Naive thymus-derived CD8-positive, alpha-beta T cell (primary cell): ENCODE data around the gene TPPP. TPM values are rescaled to one million over a fixed set of nuclear protein-coding genes. Genes with fewer than 3 reads are reported as not detected.
A peak's percentile ranks its signal among the peaks of the same experiment; 100 is the strongest.

Experiments used
- ATAC-seq, 2 donors: fragments of 150-1000 bp; cut with Tn5 transposase in 1 of 2; sonication (Bioruptor Pico), chemical (Tn5 transposase) in 1 of 2; 1 replicate in 1 of 2; 2 replicates in 1 of 2; pipeline ENCODE4 v1.10.0; 2021; ENCODE audit warnings: mild to moderate bottlenecking in 2 of 2, moderate library complexity in 2 of 2
- POLR2A ChIA-PET: fragments of 350-600 bp; sonication (Branson Sonifier 250); formaldehyde crosslinking; loops from one replicate; lab custom pipeline; 2021; ENCODE audit warnings: antibody characterized with exemption; lab: Charles Lee
- DNase-seq, 10 donors: peaks; one replicate each; pipeline versions ENCODE4 v3.0.0 to v3.0.0-alpha.2; 2020 to 2022
- H3K27ac Mint-ChIP-seq, 10 donors: one replicate each; pipeline ENCODE4 v1.8.0; 2020 to 2022; ENCODE audit warnings: mild to moderate bottlenecking in 10 of 10, mixed read lengths in 10 of 10, moderate library complexity in 4 of 10, inconsistent platforms in 1 of 10
- H3K27me3 Mint-ChIP-seq, 5 donors: one replicate each; pipeline ENCODE4 v1.8.0; 2021 to 2022; ENCODE audit warnings: mixed read lengths in 5 of 5
- H3K36me3 Mint-ChIP-seq, 3 donors: one replicate each; pipeline ENCODE4 v1.8.0; 2020 to 2022; ENCODE audit warnings: mixed read lengths in 3 of 3, mild to moderate bottlenecking in 2 of 3, inconsistent platforms in 1 of 3
- H3K4me1 Mint-ChIP-seq, 4 donors: one replicate each; pipeline ENCODE4 v1.8.0; 2021 to 2022; ENCODE audit warnings: mixed read lengths in 4 of 4
- H3K4me3 Mint-ChIP-seq, 10 donors: one replicate each; pipeline ENCODE4 v1.8.0; 2020 to 2022; ENCODE audit warnings: mild to moderate bottlenecking in 10 of 10, mixed read lengths in 10 of 10, moderate library complexity in 6 of 10, inconsistent platforms in 1 of 10
- H3K9me3 Mint-ChIP-seq, 9 donors: one replicate each; pipeline ENCODE4 v1.8.0; 2020 to 2022; ENCODE audit warnings: mixed read lengths in 9 of 9, mild to moderate bottlenecking in 3 of 9, inconsistent platforms in 1 of 9, moderate library complexity in 1 of 9
- polyA plus RNA-seq, 3 donors: library from polyadenylated mRNA; unstranded; fragments of 300-500 nt; fragmentation: Illumina TruSeq; gene quantifications; one replicate each; pipeline ENCODE4 v1.2.3, GENCODE V29; 2021
- total RNA-seq, 8 experiments: library from RNA in 2 of 8; stranded (reverse) in 2 of 8; gene quantifications; one replicate each; pipeline ENCODE4 v1.2.3 and lab custom pipeline; 2021 to 2026

Gene TPPP
- total and polyA plus RNA-seq, 5 experiments from 2014 or later = 0.16 to 0.49 (median 0.25) TPM; not detected in 2

DNA sequence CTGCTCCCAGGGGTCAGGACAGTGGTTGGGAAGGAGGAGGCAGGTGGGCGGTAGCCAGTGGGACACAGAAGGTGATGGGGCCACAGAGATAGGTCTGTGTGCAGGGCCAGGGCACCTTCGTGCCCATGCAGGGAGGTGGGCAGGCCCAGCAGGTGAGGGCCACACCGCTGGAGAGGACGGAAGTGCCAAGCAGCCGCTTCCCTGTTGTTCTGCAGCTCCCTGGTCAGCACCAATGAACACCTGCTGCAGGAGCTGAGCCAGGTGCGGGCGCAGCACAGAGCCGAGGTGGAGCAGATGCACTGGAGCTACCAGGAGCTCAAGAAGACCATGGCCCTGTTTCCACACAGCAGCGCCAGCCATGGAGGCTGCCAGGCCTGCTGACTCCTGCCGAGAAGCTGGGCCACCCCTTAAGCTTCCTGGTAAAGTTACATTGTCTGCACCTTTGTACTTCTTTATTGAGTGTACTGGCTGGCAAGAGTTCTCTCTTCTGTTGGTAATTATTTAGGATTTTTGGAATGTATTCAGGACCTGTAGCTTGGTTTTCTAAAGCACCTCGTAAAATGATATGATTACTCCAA is 40.3 kb downstream of the TPPP start:
- H3K4me1 Mint-ChIP-seq = no peaks in the 10 kb centered on the region
- DNase-seq (no peak), ATAC-seq (no peak)
- POLR2A ChIA-PET = no interaction called here
- peaks cover 8 to 39% (median 11%) of the 10 kb centered on the region in 3 donors for H3K36me3 Mint-ChIP-seq
- no peaks in the 10 kb centered on the region for H3K27me3 Mint-ChIP-seq
- H3K4me3 Mint-ChIP-seq = no peak overlapping the region
- H3K9me3 Mint-ChIP-seq = no peaks in the 10 kb centered on the region
- peak overlapping the region in 1 of 10 donors; percentile 42 for H3K27ac Mint-ChIP-seq

DNA sequence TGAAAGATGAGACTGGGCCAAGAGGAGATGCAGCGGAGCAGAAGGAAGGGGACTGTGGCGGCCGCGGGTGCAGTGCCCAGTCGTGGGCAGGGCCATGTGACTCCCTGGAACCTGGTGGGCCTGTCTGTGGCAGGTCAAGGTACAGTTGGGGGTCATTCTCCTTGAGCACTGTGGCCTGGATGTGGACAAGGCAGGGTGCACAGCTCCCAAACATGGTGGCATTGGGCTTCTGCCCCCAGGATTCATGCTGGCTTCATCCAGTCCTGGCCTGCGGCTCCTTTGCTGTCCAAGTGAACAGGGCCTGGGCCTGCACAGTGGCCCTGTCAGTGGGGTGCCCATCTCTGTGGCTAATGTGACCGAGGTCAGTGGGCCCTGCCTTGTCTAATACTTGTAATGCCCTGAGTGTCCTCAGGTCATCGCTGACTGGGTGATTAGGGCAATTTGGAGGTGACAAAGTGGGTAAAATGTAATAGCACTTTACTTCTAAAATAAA is 41.1 kb downstream of the TPPP start:
- no peaks in the 10 kb centered on the region for H3K9me3 Mint-ChIP-seq
- peak overlapping the region in 1 of 10 donors; percentile 10 for H3K27ac Mint-ChIP-seq
- H3K36me3 Mint-ChIP-seq = peaks cover 3 to 33% (median 5%) of the 10 kb centered on the region in 3 donors
- POLR2A ChIA-PET = no interaction called here
- DNase-seq = no peak
- H3K4me1 Mint-ChIP-seq = no peaks in the 10 kb centered on the region
- no peak for ATAC-seq
- H3K4me3 Mint-ChIP-seq = no peak overlapping the region
- H3K27me3 Mint-ChIP-seq = no peaks in the 10 kb centered on the region

DNA sequence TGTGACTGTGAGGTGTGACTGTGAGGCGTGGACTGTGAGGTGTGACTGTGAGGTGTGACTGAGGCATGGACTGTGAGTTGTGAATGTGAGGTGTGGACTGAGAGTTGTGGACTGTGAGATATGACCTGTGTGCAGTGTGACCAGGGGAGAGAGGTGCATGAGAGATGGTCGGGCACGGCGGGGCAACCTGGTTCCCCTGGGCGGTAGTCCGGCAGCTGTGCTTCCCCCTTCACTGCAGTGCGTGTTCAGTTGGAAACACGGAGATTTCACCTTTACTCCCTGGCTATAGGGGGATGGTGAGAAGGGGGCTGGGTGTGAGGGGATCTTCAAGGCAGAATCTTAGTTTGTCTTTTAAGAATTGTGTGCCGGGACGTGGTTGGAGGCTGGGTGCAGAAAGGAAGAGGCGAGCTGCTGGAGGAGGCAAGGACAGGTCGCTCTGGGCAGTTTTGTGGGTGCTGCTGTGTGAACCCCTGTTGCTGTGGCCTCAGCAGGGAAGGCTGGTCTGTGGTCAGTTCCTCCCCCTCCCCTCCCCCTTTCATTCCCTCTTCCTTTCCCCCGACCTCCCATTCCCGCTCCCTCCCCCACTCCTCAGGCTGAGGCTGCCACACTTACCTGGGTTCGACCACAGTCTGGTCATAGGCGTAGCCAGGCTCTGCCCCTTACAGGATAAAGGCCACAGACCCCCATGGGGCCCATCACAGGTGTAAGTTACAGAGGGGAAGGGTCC is 41.7 kb downstream of the TPPP start:
- POLR2A ChIA-PET = no interaction called here
- DNase-seq (no peak), ATAC-seq (no peak)
- H3K4me1 Mint-ChIP-seq = no peaks in the 10 kb centered on the region
- H3K27me3 Mint-ChIP-seq = no peaks in the 10 kb centered on the region
- H3K9me3 Mint-ChIP-seq = no peaks in the 10 kb centered on the region
- no peak overlapping the region for H3K4me3 Mint-ChIP-seq
- H3K27ac Mint-ChIP-seq = no peak overlapping the region
- peaks cover 3 to 30% (median 3%) of the 10 kb centered on the region in 3 donors for H3K36me3 Mint-ChIP-seq

DNA sequence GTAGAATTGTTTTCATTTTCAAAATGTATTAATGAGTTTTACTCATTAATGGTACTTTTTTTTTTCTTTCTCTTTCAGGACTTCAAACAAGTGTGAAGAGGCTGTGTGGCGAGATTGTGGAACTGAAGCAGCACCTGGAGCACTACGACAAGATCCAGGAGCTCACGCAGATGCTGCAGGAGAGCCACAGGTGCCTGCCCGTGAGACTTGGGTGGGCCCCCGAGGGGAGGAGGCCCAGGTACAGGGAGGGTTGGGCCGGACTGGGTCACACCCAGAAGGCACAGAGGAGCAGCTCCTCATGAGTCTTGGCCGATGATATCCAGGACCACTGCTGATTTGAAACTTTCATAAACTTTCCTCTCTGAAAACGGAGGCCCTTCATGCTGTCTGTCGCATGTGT is 45.4 kb downstream of the TPPP start:
- H3K36me3 Mint-ChIP-seq = peaks cover 0 to 32% (median 3%) of the 10 kb centered on the region in 3 donors
- POLR2A ChIA-PET = no interaction called here

DNA sequence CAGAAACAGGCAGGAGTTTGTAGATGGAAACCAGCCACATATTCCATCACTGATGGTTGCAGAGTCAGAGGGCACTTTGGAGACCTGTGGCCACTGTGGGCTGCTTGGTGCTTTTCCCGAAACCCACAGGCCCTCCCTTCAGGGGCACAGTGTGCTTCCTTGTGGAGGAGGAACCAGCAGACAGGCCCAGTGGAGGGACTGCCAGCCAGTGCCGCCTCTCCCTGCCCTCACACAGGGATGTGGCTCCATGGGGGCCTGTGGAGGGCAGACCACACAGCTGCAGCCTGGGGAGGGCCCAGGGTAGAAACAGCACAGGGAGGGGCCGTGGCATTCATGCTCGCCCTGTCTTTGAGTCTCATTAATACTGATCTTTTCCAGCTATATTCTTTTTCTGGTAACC is 45.8 kb downstream of the TPPP start:
- peaks cover 0 to 31% (median 0%) of the 10 kb centered on the region in 3 donors for H3K36me3 Mint-ChIP-seq
- POLR2A ChIA-PET = no interaction called here
- H3K4me1 Mint-ChIP-seq = peaks cover 0 to 3% (median 1%) of the 10 kb centered on the region in 4 donors
- H3K27ac Mint-ChIP-seq = no peak overlapping the region
- no peaks in the 10 kb centered on the region for H3K27me3 Mint-ChIP-seq
- H3K9me3 Mint-ChIP-seq = no peaks in the 10 kb centered on the region
- H3K4me3 Mint-ChIP-seq = no peak overlapping the region
- no peak for DNase-seq
- ATAC-seq = no peak

More for the DNA sequence above, 45.4 kb downstream of the TPPP start:
- ATAC-seq (no peak), DNase-seq (no peak)
- H3K4me3 Mint-ChIP-seq = no peak overlapping the region
- peaks cover 0 to 3% (median 1%) of the 10 kb centered on the region in 4 donors for H3K4me1 Mint-ChIP-seq
- H3K27ac Mint-ChIP-seq = no peak overlapping the region
- no peaks in the 10 kb centered on the region for H3K27me3 Mint-ChIP-seq
- H3K9me3 Mint-ChIP-seq = no peaks in the 10 kb centered on the region

DNA sequence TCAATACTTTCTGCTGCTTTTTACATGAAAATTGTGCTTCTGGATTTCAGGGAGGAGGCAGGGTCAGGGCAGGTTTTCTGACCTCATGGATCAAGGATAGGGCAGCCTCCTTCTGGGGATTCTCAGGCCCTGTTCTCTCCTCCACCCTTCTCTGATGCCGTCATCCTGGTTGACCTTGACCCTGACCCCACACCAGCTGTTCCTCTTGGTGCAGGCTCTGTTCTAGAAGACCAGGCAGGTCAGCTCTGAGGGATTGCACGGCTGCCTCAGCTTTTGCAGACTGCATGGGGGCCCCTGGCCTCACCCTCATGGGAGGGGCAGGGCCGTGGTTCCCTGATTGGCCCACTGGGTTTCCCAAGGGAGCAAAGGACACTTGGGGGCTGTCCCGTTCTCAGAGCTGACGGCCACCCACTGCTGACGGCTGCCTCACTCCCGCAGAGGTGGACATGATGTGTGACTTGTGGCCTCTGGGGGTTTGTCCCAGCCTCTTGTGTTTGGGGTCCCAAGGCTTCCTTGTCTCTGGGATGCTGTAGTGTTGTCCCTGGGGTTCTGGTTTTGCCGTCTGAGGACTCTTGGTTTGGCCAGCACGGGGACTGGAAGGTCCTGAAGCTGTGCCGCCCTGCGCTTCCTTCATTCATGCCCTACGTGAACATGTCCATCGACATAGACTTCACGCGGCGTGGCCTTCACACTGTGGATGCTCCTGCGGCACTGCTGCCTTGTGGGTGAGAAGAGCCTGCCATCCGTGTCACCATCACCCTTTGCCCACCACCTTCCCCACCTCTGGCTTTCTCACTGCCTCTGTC is 46.6 kb downstream of the TPPP start:
- H3K36me3 Mint-ChIP-seq = peaks cover 0 to 32% (median 0%) of the 10 kb centered on the region in 3 donors
- peak overlapping the region in 2 of 10 donors; percentile 33 for H3K27ac Mint-ChIP-seq
- peak overlapping the region in 1 of 10 donors; percentile 6 for H3K4me3 Mint-ChIP-seq
- DNase-seq (no peak), ATAC-seq (no peak)
- no peaks in the 10 kb centered on the region for H3K27me3 Mint-ChIP-seq
- H3K9me3 Mint-ChIP-seq = no peaks in the 10 kb centered on the region
- POLR2A ChIA-PET = no interaction called here
- peaks cover 0 to 3% (median 1%) of the 10 kb centered on the region in 4 donors for H3K4me1 Mint-ChIP-seq

DNA sequence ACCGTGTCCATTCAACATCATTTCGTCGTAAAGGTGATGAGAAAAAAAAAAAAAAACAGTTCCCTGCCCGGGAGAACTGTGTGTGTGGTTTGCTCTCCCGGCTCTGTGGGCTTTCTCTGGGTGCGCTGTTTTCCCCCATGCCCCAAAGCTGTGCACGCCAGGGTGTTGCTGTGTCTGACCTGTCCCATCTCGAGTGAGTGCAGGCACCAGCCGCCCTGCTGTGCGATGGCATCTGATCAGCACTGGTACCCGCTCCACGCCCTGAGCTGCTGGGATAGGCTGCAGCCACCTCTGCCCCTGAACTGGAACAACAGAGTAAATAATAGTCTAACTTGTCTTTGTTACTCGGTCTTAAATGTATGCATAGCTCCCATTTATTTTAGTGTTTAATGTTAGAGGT is 47.7 kb downstream of the TPPP start:
- Mint-ChIP-seq H3K4me1 (peaks cover 0 to 3% (median 1%) of the 10 kb centered on the region in 4 donors), H3K4me3 (no peak overlapping the region), H3K27me3 (no peaks in the 10 kb centered on the region), H3K9me3 (no peaks in the 10 kb centered on the region), H3K27ac (no peak overlapping the region), H3K36me3 (peaks cover 0 to 43% (median 0%) of the 10 kb centered on the region in 3 donors)
- DNase-seq (no peak), ATAC-seq (no peak)
- POLR2A ChIA-PET = no interaction called here

DNA sequence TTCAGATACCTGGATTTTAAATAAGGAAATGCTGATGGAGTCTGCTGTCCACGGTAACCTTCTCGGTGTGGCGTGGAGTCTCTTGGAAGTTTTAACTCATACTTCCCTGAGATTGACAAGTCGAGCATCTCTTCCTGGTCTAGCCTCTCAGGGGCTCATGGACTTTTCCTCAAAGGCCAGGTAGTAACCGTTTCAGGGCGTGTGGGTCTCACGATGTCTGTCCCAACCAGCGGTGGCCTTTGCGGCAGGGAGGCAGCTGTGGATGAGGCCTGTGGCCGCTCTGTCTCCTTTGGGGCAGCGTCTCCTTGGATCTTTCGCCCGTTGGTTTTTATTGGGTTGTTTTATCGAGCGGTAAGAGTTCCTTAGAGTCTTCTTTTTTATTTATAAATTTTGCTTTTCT is 48.2 kb downstream of the TPPP start:
- DNase-seq (no peak), ATAC-seq (no peak)
- POLR2A ChIA-PET = no interaction called here
- H3K36me3 Mint-ChIP-seq = peaks cover 0 to 47% (median 0%) of the 10 kb centered on the region in 3 donors
- peaks cover 0 to 3% (median 1%) of the 10 kb centered on the region in 4 donors for H3K4me1 Mint-ChIP-seq
- H3K4me3 Mint-ChIP-seq = no peak overlapping the region
- H3K27ac Mint-ChIP-seq = no peak overlapping the region
- no peaks in the 10 kb centered on the region for H3K27me3 Mint-ChIP-seq
- no peaks in the 10 kb centered on the region for H3K9me3 Mint-ChIP-seq

DNA sequence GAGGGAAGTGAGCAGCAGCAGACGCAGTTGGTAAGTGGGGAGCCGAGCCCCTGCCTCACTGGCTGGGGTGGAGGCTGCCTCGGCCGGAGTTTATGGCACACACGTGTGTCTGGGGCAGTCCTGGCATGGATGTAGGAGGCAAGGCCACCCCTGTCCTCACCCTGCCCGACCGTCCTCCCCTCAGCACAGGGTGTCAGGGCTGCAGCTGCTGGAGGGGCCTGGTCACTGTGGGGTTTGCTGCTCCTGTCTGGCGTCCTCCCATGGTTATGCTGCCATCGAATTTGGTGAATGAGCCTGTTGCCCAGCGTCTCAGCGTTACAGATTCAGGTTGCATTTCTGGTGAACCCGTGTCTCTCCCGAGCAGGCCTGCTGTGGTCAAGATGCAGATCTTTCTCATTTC is 48.6 kb downstream of the TPPP start:
- Mint-ChIP-seq H3K36me3 (peaks cover 0 to 51% (median 0%) of the 10 kb centered on the region in 3 donors), H3K4me3 (no peak overlapping the region), H3K27me3 (no peaks in the 10 kb centered on the region), H3K4me1 (peaks cover 0 to 3% (median 1%) of the 10 kb centered on the region in 4 donors), H3K27ac (no peak overlapping the region), H3K9me3 (no peaks in the 10 kb centered on the region)
- POLR2A ChIA-PET = no interaction called here
- DNase-seq = no peak
- no peak for ATAC-seq

DNA sequence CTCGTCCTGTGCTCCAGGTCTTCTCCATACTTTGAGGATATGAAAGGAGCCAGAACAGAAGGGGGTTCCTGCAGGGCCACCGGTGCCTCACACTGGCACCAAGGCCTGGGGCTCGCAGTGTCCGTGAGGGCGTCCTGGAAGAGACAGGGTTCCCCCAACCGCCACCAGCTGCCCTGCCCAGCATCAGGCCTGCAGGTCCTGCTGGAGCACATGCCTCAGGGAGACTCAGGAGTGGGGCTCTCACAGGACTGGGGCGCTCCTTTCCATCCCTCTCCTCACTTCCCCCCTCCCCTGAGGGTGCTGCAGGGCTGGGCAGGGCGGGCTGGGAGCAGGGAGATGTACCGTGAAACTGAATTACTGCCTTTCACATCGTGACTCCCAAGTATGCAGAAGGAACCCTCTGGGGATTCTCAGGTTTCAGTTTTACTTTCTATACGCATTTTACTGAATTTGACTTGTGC is 49.3 kb downstream of the TPPP start:
- peaks cover 0 to 3% (median 1%) of the 10 kb centered on the region in 4 donors for H3K4me1 Mint-ChIP-seq
- peaks cover 0 to 55% (median 0%) of the 10 kb centered on the region in 3 donors for H3K36me3 Mint-ChIP-seq
- POLR2A ChIA-PET = no interaction called here
- no peaks in the 10 kb centered on the region for H3K27me3 Mint-ChIP-seq
- DNase-seq (no peak), ATAC-seq (no peak)
- H3K9me3 Mint-ChIP-seq = no peaks in the 10 kb centered on the region
- H3K4me3 Mint-ChIP-seq = no peak overlapping the region
- no peak overlapping the region for H3K27ac Mint-ChIP-seq

DNA sequence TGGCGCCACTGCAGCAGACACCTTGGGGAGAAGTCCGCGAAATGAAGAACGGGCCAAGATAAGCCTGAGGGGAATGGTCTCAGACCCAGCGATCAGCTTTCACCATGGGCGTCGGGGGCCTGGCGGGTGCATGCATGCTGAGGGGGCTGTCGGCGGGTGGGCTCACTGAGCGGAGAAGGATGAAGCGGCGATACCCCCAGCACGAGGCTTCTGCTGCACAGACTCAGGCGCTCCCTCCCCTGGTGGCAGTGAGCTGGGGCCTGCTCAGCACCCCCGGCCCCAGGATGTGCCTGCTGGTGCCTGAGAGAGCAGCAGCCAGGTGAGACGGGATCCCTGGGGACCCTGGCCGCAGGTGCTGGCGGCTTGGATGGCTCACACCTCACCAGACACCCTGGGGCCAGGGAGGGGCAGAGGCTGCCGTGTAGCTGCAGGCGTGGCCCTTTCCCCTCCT is 49.8 kb downstream of the TPPP start:
- ATAC-seq = no peak
- no peaks in the 10 kb centered on the region for H3K27me3 Mint-ChIP-seq
- peaks cover 0 to 3% (median 1%) of the 10 kb centered on the region in 4 donors for H3K4me1 Mint-ChIP-seq
- H3K9me3 Mint-ChIP-seq = no peaks in the 10 kb centered on the region
- no peak overlapping the region for H3K4me3 Mint-ChIP-seq
- peaks cover 0 to 59% (median 0%) of the 10 kb centered on the region in 3 donors for H3K36me3 Mint-ChIP-seq
- DNase-seq = no peak
- H3K27ac Mint-ChIP-seq = no peak overlapping the region
- POLR2A ChIA-PET = interaction anchor here (0.6 kb wide), 1 partner anchor 372 kb away, joined by 4 read pairs; the partner anchor contains the start of gene PDCD6

DNA sequence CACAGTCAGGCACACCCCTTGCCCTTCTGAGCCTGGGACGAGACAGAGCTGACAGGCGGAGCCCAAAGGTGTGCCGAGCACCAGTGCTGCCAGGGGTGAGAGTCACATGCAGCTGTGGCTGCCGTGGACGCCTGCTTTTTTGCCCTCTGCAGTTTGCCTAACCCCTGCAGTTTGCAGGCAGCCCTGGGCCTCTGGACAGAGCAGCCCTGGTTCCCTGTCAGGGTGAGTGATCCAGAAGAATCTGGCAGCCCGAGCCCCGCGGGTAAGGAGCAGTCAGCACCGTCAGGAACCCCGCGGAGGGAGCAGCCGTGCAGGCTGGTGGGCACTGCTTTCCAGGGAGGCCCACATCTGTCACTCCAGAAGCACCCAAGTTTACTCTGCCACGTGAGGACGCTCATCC is 50.7 kb downstream of the TPPP start:
- ATAC-seq (no peak), DNase-seq (no peak)
- peaks cover 0 to 3% (median 1%) of the 10 kb centered on the region in 4 donors for H3K4me1 Mint-ChIP-seq
- H3K4me3 Mint-ChIP-seq = no peak overlapping the region
- POLR2A ChIA-PET = interaction anchor here (0.6 kb wide), 1 partner anchor 371 kb away, joined by 4 read pairs; the partner anchor contains the start of gene PDCD6
- peaks cover 0 to 64% (median 0%) of the 10 kb centered on the region in 3 donors for H3K36me3 Mint-ChIP-seq
- no peak overlapping the region for H3K27ac Mint-ChIP-seq
- H3K9me3 Mint-ChIP-seq = no peaks in the 10 kb centered on the region
- no peaks in the 10 kb centered on the region for H3K27me3 Mint-ChIP-seq
